Stimulated activated CD4-positive, alpha-beta T cell treated with anti-CD3 and anti-CD28 coated beads, Interleukin-15, amount 100 ng/mL, for 24 hours (primary cell): ENCODE results near the gene TRAPPC6A.
A peak's percentile ranks its signal among the peaks of the same experiment; 100 is the strongest.
"Not testable (repeated sequence)": the region's sequence is repeated elsewhere in the genome, so short reads cannot be mapped to it uniquely, and the experiment has no call there.

Experiments used
- DNase-seq: peaks from one replicate; pipeline ENCODE4 v3.0.0-alpha.2; 2020

The TRAPPC6A gene

GRCh38 chr19:45125975-45126493, 52.0 kb downstream of the TRAPPC6A start:
- DNase-seq: peak; percentile 82

GRCh38 chr19:45125360-45125759, 52.7 kb downstream of the TRAPPC6A start:
- DNase-seq: no peak

DNA sequence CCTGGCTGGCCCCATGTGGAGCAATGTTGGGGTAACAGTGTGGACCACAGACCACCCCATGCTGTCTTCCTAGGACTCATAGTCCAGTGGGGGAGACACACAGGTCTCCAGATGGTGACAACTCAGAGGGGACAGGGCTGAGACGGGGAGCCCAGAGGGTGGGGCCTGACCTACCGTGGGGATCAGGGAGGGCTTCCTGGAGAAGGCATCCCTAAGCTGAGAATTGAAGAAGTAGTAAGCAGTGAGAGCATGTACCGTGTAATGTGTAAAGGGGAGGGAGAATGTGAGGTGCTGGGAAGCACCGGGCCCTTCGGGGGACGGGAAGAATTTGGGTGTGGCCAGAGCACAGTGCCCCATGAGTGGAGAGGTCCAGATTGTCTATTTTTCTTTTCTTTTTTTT, 54.0 kb downstream of the TRAPPC6A start:
- no peak for DNase-seq

- no peak for DNase-seq
These were observed 54.6 kb downstream of the TRAPPC6A start for GRCh38 chr19:45123440-45123850.

DNA sequence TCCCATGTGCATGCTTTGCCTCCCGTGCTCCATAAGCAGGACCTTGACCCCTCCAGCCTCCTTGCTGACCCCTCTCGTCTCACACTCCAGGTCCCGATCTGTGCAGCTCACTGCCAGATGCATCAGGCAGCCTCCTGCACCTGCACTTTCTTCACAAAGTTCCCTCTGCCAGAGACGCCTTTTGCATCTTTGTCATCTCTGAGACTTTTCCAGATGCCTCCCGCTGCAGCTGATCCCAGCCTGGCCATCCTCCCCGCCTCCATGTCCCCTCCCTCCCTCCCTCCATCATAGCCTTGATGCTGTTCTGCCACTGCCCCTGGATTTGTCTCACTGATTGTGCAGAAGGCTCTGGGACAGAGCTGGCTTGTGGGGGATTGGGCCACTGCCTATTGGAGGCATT, 55.2 kb downstream of the TRAPPC6A start:
- DNase-seq: no peak

GRCh38 chr19:45121827-45122345, 56.2 kb downstream of the TRAPPC6A start:
- DNase-seq: no peak

DNA sequence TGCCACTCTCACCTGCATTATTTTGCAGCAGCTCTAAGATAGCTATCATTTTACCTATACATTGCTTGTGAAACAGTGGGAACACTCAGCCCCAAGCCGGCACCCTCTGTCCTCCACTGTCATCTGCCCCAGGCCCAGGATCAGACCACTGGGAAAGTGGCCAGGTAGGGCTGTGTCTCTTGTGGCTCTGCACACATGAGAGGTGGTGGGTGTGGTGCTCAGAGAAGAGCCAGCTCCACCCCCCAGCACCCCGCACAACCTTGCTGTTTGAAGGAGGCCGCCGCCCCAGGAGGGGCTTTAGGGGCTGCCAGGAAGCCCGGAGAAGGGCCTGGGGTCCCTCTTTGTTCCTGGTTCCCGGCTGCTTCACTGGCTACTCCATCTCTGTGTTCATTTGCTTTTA, 58.5 kb downstream of the TRAPPC6A start:
- no peak for DNase-seq

DNA sequence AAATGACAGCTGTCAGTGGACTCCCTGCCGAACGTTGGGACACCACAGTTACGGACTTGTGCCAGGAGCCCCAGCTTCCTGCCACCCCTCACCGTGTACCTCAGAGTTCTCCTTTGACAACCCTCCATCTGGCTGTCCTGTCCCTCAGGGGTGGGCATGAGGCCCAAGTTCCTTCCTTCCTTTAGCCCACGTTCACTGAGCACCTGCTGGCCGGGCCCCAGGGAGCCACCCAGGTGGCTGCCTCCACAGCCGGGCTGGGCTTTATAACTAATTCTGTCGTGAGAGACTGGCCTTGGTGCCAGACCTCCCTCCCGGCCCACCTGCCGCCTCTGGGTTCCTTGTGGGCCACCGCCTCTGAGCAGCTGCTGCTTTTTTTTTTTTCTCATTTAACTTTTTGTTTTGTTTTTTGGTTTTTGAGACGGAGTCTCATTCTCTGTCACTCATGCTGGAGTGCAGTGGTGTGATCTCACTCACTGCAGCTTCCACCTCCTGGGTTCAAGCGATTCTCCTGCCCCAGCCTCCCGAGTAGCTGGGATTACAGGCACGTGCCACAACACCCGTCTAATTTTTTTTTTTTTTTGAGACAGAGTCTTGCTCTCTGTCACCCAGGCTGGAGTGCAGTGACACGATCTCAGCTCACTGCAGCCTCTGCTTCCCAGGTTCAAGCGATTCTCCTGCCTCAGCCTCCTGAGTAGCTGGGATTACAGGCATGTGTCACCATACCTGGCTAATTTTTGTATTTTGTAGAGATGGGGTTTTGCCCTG, 59.3 kb downstream of the TRAPPC6A start:
- DNase-seq: not testable (repeated sequence)

DNA sequence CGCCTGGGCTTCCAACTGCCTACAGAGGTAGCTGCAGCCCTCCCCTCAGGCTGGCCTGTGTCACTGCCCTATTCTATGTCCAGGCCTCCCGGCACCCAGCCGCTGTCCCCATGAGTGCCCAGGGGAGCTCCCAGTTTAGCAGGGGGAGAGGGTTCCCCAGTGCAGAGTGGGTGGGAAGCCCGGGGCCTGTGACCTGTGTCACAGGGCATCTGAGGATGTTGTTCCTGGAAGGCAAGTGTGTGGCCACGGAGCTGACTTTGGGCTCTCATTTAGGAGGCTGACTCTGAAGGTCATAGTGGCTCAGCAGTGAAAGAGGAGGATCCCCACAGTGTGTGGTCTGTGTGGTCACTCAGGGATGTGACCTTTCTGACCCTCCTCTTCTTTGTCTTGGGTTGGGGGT, 59.9 kb downstream of the TRAPPC6A start:
- no peak for DNase-seq

GRCh38 chr19:45117671-45118070, 60.4 kb downstream of the TRAPPC6A start:
- DNase-seq: peak; percentile 14

GRCh38 chr19:45117167-45117594, 60.9 kb downstream of the TRAPPC6A start:
- peak; percentile 85 for DNase-seq

DNA sequence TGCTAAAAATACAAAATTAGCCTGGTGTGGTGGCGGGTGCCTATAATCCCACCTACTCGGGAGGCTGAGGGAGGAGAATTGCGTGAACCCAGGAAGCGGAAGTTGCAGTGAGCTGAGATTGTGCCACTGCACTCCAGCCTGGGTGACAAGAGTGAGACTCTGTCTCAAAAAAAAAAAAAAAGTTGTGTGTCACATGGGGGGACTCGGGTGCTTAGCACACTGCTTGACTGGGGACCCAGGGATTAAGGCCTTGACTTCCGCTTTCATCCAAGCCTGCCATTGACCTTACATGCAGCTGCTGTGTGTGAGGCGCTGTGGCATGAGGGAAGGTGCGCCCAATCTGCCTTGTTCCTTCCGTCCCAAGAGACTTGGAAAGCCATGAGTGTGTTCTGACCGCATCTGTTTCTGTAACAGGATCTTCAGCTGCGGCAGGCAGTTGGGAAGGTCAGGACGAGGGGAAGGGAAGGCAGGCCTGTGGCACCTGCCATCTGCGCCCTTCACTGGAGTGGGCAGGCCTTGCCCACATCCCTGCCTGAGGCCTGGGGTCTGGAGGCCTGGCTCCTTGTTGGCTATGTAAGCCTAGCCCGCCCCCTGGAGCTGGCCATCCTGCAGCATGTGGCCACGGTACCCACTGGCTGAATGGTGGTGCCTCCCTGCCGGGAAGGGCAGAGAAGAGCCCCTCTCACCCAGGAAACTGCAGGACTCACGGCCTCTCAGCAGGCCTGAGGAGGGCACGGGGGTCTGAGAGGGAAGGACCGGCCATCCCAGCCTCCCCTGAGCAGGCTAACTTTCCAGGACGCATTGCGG, 62.0 kb downstream of the TRAPPC6A start:
- DNase-seq: no peak

GRCh38 chr19:45114116-45114515, 63.9 kb downstream of the TRAPPC6A start:
- DNase-seq: no peak

DNA sequence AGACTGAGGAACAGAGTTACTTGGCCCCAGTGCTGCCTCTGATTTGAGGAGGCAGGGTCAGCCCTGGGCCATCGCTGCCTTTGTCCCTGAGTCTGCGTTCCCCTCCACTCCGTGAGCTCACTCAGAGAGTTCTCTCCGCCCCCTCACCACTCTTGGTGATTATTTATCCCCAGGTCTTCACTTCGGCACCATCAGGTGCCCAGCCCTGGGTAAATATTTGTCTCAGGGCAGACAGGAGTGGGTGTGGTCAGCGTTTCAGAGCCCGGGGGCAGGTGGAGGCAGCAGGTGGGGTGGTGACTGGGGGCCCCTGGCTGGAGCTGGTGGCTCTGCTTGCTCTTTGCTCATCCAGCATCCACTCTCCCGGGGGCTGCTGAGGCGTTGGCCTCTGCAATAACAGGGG, 64.4 kb downstream of the TRAPPC6A start:
- no peak for DNase-seq
